ENCODE results near the gene MEAF6.

GRCh38 chr1:37502104-37502503, 12.5 kb downstream of the MEAF6 start:
- no peak for TF ChIP-seq NANOG (IDR thresholded peaks at IDR 0.05; ENCODE audit: borderline replicate concordance)
- TF ChIP-seq CTCF (conservative IDR thresholded peaks at IDR 0.05; ENCODE audit: low read depth in 2 of 2), result no peak
- TF ChIP-seq REST (IDR thresholded peaks at IDR 0.05; ENCODE audit: unreplicated experiment), result no peak
- no peak for TF ChIP-seq POLR2AphosphoS5 (IDR thresholded peaks at IDR 0.05; ENCODE audit: low read depth)
- TF ChIP-seq EZH2 (IDR thresholded peaks at IDR 0.05; ENCODE audit: low read depth, unreplicated experiment), result no peak
- no peak for TF ChIP-seq JUNB (IDR thresholded peaks at IDR 0.05; ENCODE audit: unreplicated experiment)
- TF ChIP-seq EZH2phosphoT487 (IDR thresholded peaks at IDR 0.05; ENCODE audit: unreplicated experiment), result no peak
- TF ChIP-seq CREB1 (CRISPR knock-in tag; IDR thresholded peaks at IDR 0.05; ENCODE audit: low read depth), result no peak
- TF ChIP-seq ETS1 (IDR thresholded peaks at IDR 0.05), result no peak
- TF ChIP-seq STAT1 (IDR thresholded peaks at IDR 0.05; ENCODE audit: unreplicated experiment), result no peak
- no peak for TF ChIP-seq ZNF331 (CRISPR knock-in tag; IDR thresholded peaks at IDR 0.05; ENCODE audit: low read depth)
- no peak for TF ChIP-seq ZNF114 (CRISPR knock-in tag; IDR thresholded peaks at IDR 0.05)
- TF ChIP-seq ZNF462 (CRISPR knock-in tag; IDR thresholded peaks at IDR 0.05), result no peak
